Fibroblast of villous mesenchyme (primary cell): Measurements from ENCODE around the gene TRAF7. TPM values are rescaled to one million over a fixed set of nuclear protein-coding genes. Genes with fewer than 3 reads are reported as not detected.
"Not testable (repeated sequence)": the region's sequence is repeated elsewhere in the genome, so short reads cannot be mapped to it uniquely, and the experiment has no call there.

Experiments
- DNase-seq: peaks from one replicate; pipeline ENCODE4 v3.0.0-alpha.2; 2010; ENCODE audit warnings: low read depth
- H3K4me3 ChIP-seq: 2 replicates; pipeline ENCODE4 v1.5.1; 2011; ENCODE audit warnings: low read depth, mild to moderate bottlenecking, low read length
- CTCF ChIP-seq: IDR thresholded peaks from 2 replicates; pipeline ENCODE4 v1.5.1; 2012; ENCODE audit warnings: low read depth, mild to moderate bottlenecking, low read length; ENCODE audit not compliant: insufficient read depth
- total RNA-seq: library from RNA; depleted of rRNA; stranded (reverse); fragments of >200 nt; gene quantifications from 2 replicates; pipeline ENCODE4 v1.2.3, GENCODE V29; 2012

TRAF7 gene
- total RNA-seq, 1 donor, result 62.6 TPM

GRCh38 chr16:2126928-2127556 lies 28.5 kb upstream of the TRAF7 start:
- not testable (repeated sequence) for DNase-seq, H3K4me3 ChIP-seq

GRCh38 chr16:2127630-2128280 lies 27.8 kb upstream of the TRAF7 start:
- DNase-seq, result peak; percentile 72
- H3K4me3 ChIP-seq, result not testable (repeated sequence)

- DNase-seq, result peak; percentile 95
Measured at GRCh38 chr16:2129251-2129650, 26.3 kb upstream of the TRAF7 start.

GRCh38 chr16:2129890-2130447 lies 25.6 kb upstream of the TRAF7 start:
- DNase-seq, result peak; percentile 56
- not testable (repeated sequence) for H3K4me3 ChIP-seq

More at GRCh38 chr16:2129251-2129650, 26.3 kb upstream of the TRAF7 start:
- not testable (repeated sequence) for H3K4me3 ChIP-seq

DNA sequence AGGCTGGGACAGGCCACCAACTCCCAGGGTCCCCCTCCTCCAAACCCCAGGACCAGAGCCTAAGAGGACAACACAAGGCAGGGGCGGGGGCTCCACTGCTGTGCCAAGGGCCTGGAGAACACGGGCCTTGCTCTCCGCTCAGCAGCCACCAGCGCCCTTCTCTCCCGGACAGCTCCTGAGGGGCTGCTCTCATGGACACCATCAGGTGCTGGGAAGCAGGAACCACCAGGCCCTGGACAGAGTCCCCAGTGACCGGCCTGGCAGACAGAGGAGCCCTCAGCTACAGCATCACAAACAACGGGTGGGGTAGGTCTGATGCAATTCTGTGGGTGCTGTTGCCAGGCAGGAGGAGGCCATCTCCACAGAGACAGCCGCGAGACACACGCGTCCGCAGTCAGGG lies 21.8 kb upstream of the TRAF7 start:
- H3K4me3 ChIP-seq, result peak overlapping the region; percentile 46
- not testable (repeated sequence) for DNase-seq

GRCh38 chr16:2135071-2135470 lies 20.5 kb upstream of the TRAF7 start:
- not testable (repeated sequence) for DNase-seq
- H3K4me3 ChIP-seq, result peak overlapping the region; percentile 64

- peak; percentile 96 for DNase-seq
- H3K4me3 ChIP-seq, result peak within 1 kb of the TSS; percentile 64
Measured at GRCh38 chr16:2135770-2136490, 19.7 kb upstream of the TRAF7 start, which contains the start of gene PKD1. PKD1 (minus strand) TSS chr16:2135898; CDS start chr16:2135689, 209 bp downstream.

- no peak overlapping the region for H3K4me3 ChIP-seq
- DNase-seq, result no peak
- no peak for TF ChIP-seq CTCF
Measured at GRCh38 chr16:2142942-2143877, 12.4 kb upstream of the TRAF7 start.

DNA sequence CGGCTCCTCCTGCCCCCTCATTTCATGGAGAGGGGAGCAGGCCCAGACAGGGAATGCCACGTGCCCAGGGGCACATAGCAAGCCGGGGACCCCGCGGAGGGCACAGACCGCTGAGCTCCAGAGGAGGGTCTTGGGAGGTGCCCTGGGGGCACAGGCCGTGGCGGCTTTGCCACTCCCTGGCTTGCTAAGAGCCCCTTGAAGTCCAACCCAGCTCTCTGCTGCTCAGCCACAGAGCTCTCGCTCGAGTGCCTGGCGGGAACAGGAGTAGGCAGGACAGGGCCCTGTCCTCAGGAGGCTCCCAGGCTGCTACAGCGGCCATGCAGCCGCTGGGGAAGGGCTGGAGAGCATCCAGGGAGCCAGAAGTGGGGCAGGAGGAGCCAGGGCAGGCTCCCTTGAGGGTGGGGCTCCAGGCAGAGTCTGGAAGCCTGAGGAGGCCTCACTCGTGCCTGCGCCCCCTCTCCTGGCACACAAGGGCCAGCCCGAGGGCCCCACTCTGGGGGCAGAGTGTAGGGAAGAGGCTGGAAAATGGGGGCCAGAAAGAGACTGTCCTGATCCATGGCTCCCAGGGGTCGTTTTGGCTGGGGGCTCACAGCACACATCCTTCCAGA lies 11.6 kb upstream of the TRAF7 start:
- no peak for DNase-seq
- no peak for TF ChIP-seq CTCF

DNA sequence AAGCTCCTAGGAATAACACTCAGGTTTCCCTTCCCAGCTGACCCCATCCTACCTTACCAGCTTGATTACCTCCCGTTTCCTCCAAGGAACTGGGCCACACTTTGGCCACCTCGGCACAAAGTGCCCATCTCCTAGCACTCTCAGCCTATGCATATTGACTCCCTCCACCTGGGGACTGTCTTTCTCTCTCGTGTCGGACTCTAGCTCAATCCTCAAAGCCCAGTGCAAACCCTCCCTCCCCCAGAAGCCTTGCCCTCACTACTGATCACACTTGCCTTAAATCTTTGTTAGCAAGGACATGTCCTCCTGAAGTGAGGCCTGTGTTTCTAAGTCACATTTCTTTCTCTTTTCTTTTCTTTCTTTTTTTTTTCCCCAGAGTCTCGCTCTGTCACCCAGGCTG lies 9.7 kb upstream of the TRAF7 start:
- TF ChIP-seq CTCF, result no peak
- DNase-seq, result no peak

More for the DNA sequence above, 11.6 kb upstream of the TRAF7 start:
- no peak overlapping the region for H3K4me3 ChIP-seq

More for the DNA sequence above, 9.7 kb upstream of the TRAF7 start:
- no peak overlapping the region for H3K4me3 ChIP-seq
